BJ (cell line): ENCODE results near the gene ZNF608. TPM values are rescaled to one million over a fixed set of nuclear protein-coding genes. Genes with fewer than 3 reads are reported as not detected.

ENCODE experiments used
- CTCF ChIA-PET: fragments of 350-600 bp; formaldehyde crosslinking; extraction: SDS; loops from one replicate; lab custom pipeline; 2021; ENCODE audit warnings: antibody characterized with exemption, inconsistent platforms; lab: Yijun Ruan, JAX
- POLR2A ChIA-PET: fragments of 300-600 bp; sonication (Branson Sonifier 250); formaldehyde crosslinking; extraction: SDS; loops from one replicate; lab custom pipeline; 2021; ENCODE audit warnings: antibody characterized with exemption; lab: Charles Lee
- DNase-seq: peaks from one replicate; pipeline ENCODE4 v3.0.0-alpha.2; 2011; ENCODE audit warnings: low read depth
- H3K27me3 ChIP-seq: 2 replicates; pipeline ENCODE4 v1.6.0; 2011; ENCODE audit warnings: low read length; ENCODE audit not compliant: control insufficient read depth, insufficient read depth
- H3K36me3 ChIP-seq: 2 replicates; pipeline ENCODE4 v1.5.1; 2011; ENCODE audit warnings: low read length; ENCODE audit not compliant: control insufficient read depth, insufficient read depth
- H3K4me3 ChIP-seq: 2 replicates; pipeline ENCODE4 v1.5.1; 2011; ENCODE audit warnings: low read depth, mild to moderate bottlenecking, control low read depth, low read length
- polyA plus RNA-seq: library from polyadenylated mRNA; depleted of rRNA; stranded (reverse); fragments of >200 nt; gene quantifications from 2 replicates; pipeline ENCODE4 v1.2.3, GENCODE V29; 2011
- TF ChIP-seq, protein P1 (sequence below): IDR thresholded peaks from 2 replicates; pipeline ENCODE4 v1.5.1; 2011; ENCODE audit warnings: low read depth, mild to moderate bottlenecking, control low read depth, inconsistent platforms, low read length, moderate library complexity; ENCODE audit not compliant: insufficient read depth

The ZNF608 gene
- polyA plus RNA-seq, 1 experiment, result 0.43 TPM

DNA sequence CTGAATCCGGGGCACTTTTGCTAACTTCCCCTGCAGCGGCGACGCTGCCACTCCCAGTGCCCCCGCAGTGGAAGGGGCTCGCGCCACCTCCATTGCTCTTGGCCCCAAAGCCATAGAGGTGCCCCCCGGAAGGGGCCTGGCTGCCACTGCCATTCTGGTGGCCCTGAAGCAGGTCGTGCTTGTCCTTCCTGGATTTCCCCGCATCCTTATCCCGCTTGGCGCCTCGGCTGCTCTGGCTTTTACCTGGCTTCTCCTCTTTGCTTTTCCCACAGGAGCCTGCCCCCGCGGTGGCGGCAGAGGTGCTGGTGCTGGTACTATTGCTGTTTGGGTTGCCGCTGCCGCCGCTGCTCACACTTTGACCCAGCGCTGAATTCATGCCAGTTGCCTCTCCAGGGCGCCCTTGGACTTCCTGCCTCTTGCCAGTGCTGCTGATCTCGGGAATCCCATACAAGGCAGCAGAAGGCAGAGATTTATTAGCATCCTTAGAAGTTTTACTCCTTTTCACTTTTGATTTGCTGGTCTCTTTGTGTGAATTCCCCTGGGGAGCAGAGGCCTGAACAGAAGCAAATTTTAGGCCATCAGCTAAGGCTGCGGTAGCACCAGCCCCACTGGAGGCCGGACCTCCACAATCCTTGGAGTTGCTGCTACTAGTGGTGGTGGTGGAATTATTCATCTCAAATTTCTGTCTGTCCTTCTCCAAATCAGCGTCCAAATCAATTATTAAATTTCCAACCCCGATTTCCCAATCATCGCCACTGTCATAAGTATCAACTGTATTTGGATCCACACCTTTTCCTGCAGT is 2.1 kb downstream of the ZNF608 start:
- ChIA-PET POLR2A (no interaction called here), CTCF (interaction anchor here (0.6 kb wide), 1 partner anchor 1856 kb away, joined by 3 read pairs; no protein-coding TSS in a partner anchor)
- no peak for DNase-seq
- no peaks in the 10 kb centered on the region for H3K36me3 ChIP-seq
- H3K4me3 ChIP-seq, result no peak overlapping the region
- TF ChIP-seq, protein P1, sequence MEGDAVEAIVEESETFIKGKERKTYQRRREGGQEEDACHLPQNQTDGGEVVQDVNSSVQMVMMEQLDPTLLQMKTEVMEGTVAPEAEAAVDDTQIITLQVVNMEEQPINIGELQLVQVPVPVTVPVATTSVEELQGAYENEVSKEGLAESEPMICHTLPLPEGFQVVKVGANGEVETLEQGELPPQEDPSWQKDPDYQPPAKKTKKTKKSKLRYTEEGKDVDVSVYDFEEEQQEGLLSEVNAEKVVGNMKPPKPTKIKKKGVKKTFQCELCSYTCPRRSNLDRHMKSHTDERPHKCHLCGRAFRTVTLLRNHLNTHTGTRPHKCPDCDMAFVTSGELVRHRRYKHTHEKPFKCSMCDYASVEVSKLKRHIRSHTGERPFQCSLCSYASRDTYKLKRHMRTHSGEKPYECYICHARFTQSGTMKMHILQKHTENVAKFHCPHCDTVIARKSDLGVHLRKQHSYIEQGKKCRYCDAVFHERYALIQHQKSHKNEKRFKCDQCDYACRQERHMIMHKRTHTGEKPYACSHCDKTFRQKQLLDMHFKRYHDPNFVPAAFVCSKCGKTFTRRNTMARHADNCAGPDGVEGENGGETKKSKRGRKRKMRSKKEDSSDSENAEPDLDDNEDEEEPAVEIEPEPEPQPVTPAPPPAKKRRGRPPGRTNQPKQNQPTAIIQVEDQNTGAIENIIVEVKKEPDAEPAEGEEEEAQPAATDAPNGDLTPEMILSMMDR, result no peak
- H3K27me3 ChIP-seq, result peaks cover 20% of the 10 kb centered on the region

DNA sequence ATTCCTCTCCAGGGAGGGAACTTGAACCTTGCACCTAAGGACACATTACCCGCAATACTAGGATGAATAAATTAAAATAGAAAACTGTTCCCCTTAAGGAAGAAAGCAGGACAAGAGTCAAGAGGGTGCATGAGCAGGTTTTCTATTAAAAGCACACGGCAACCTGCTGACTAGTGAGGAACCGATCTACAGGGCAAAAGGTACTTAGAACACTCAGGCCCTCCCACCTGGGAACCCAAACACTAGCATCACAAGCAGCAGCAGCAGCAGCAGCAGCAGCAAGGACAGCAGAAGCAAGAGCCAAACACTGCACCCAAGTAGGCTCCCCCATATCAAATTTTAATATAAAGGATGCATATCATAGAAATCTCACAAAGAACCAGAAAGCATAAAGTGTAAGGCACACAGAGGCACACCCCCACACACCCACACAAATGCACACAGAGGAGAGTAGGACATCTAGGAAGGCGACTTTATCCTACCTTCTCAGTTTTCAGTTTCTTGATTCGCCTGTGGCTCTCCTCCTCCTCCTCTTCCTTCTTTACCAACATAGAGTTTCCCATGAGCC is 2.8 kb downstream of the ZNF608 start:
- ChIA-PET POLR2A (no interaction called here), CTCF (no interaction called here)
- no peak overlapping the region for H3K4me3 ChIP-seq
- TF ChIP-seq, protein P1, result no peak
- peaks cover 20% of the 10 kb centered on the region for H3K27me3 ChIP-seq
- DNase-seq, result no peak
- H3K36me3 ChIP-seq, result no peaks in the 10 kb centered on the region

DNA sequence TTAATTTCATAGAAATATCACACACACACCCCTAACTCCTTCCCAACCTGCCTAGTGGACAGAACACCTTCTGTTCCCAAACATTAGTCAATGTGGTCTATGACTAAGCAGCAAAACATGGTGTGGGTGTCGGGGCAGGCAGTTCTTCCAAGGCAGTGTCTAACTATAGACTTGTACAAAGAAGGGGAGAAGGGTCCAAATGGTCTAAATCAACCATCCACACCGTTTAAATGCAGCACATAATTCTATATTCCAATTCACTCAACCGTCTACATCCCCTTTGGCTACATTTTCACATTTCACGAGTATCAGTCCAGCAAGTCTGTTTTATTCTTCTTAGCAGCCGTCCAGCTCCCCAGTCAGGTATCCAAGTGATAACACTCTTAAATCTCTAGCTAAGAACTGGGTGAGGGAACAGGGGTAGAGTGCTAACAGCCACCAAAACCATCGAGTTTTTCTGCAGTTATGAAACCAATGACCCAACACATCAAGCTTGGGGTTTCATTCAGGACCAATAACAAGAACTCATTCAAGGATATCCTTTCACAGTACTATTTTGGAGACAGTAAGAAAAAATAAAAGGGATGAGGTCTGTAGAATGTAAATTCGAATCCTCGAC is 3.3 kb downstream of the ZNF608 start:
- no peak overlapping the region for H3K4me3 ChIP-seq
- TF ChIP-seq, protein P1, result no peak
- no peaks in the 10 kb centered on the region for H3K36me3 ChIP-seq
- peaks cover 18% of the 10 kb centered on the region for H3K27me3 ChIP-seq
- ChIA-PET CTCF (interaction anchor here (0.9 kb wide), 1 partner anchor 129 kb away, joined by 3 read pairs; no protein-coding TSS in a partner anchor), POLR2A (no interaction called here)
- DNase-seq, result no peak

DNA sequence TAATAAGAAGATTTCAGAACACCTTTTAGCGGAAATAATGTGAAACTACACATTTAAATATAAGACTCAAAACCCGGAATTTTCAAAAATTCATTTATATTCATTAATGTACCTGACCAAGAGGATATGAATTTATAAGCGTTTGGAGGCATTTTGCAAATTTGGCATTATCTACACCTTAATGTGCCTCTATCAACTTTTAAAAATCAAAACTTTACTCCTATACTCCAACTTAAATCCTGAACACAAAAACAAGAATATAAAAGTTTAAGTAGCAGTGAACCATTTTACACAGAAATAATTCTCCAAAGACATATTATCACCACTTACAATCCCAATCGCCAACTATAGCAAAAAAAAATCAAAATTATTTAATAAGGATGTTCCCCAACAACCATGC is 3.9 kb downstream of the ZNF608 start:
- H3K4me3 ChIP-seq, result no peak overlapping the region
- peaks cover 16% of the 10 kb centered on the region for H3K27me3 ChIP-seq
- ChIA-PET POLR2A (no interaction called here), CTCF (interaction anchor here (0.9 kb wide), 1 partner anchor 128 kb away, joined by 3 read pairs; no protein-coding TSS in a partner anchor)
- TF ChIP-seq, protein P1, result no peak
- no peak for DNase-seq
- H3K36me3 ChIP-seq, result no peaks in the 10 kb centered on the region
